ENCODE measurements around the gene CAMK2G.

- TF ChIP-seq POLR2A (IDR thresholded peaks at IDR 0.05) (no peak), CTCF (IDR thresholded peaks at IDR 0.05) (no peak), POLR2AphosphoS5 (IDR thresholded peaks at IDR 0.05) (no peak)
Measured at GRCh38 chr10:73865107-73865458, 9.3 kb downstream of the CAMK2G start.
